GM12891 (cell line): ENCODE results near the gene TRPM3.

Experiments used
- DNase-seq: peaks from one replicate; pipeline ENCODE4 v3.0.0; 2011; ENCODE audit warnings: low spot score; ENCODE audit not compliant: insufficient read length
- FAIRE-seq: peaks from 2 replicates; lab custom pipeline; 2011; peaks lifted over from hg19 to GRCh38; lab: Jason Lieb, UNC
- PAX5 ChIP-seq: IDR thresholded peaks from 2 replicates; pipeline ENCODE4 v1.6.1; 2011; ENCODE audit warnings: low read length, moderate library complexity, mild to moderate bottlenecking; ENCODE audit not compliant: insufficient read depth, severe bottlenecking
- POLR2A ChIP-seq: IDR thresholded peaks from 2 replicates; pipeline ENCODE4 v1.6.1; 2011; ENCODE audit warnings: low read depth, low read length, control low read depth
- POLR2AphosphoS5 ChIP-seq: IDR thresholded peaks from 2 replicates; pipeline ENCODE4 v1.6.1; 2011; ENCODE audit warnings: low read depth, low read length, control low read depth
- POU2F2 ChIP-seq: IDR thresholded peaks from 2 replicates; pipeline ENCODE4 v1.6.1; 2011; ENCODE audit warnings: low read depth, mild to moderate bottlenecking, control low read depth, low read length, moderate library complexity
- SPI1 ChIP-seq: IDR thresholded peaks from 2 replicates; pipeline ENCODE4 v1.6.1; 2011; ENCODE audit warnings: low read depth, low read length, control low read depth
- TAF1 ChIP-seq: IDR thresholded peaks from 2 replicates; pipeline ENCODE4 v1.6.1; 2011; ENCODE audit warnings: low read depth, low read length, control low read depth

TRPM3 gene

GRCh38 chr9:71130521-71130920, 9.1 kb upstream of the TRPM3 start:
- no peak for FAIRE-seq
- no peak for TF ChIP-seq TAF1
- no peak for TF ChIP-seq SPI1
- TF ChIP-seq POLR2A: no peak
- TF ChIP-seq POU2F2: no peak
- TF ChIP-seq PAX5: no peak
- TF ChIP-seq POLR2AphosphoS5: no peak
- DNase-seq: no peak

DNA sequence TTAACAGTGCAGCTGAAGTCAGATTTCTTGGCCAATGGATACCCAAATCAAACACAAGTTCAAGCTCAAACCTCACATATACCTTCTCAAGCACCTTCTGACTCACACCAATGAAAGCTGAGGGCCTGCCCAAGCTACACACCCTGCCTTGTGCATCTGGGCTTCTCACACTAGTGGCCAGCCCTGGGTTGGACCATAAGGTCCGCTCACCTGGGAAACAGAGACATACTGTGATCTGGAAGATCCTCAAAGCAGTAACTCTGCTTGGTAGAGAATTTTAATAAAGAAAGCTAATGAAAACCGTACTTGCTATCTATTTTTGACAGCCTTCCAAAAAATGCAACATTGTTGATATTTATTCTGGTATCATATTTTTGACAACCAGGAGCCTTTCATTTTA, 7.4 kb upstream of the TRPM3 start:
- FAIRE-seq (no peak), DNase-seq (no peak)
- TF ChIP-seq TAF1 (no peak), POLR2AphosphoS5 (no peak), POU2F2 (no peak), SPI1 (no peak)

DNA sequence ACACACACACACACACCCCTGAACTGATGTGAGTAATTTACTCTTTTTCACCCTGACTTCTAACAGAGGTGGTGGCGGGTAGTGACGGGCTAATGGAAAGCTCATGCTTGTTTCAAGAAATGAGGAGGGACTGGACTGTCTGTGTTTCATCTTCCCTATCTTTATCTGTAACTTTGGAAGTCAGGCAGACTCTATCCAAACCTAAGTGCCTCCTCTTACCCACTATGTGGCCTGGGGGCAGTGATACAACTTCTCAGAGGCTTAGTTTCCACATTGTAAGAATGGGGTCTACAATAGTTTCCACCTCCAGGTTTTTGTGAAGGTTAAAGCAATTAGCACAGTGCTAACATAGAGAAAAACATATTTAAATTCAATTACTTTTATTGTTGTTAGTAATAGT, 5.9 kb upstream of the TRPM3 start:
- no peak for FAIRE-seq
- TF ChIP-seq SPI1: no peak
- no peak for TF ChIP-seq POLR2A
- no peak for TF ChIP-seq POLR2AphosphoS5
- TF ChIP-seq POU2F2: no peak
- TF ChIP-seq TAF1: no peak
- no peak for TF ChIP-seq PAX5
- no peak for DNase-seq

- FAIRE-seq: no peak
- TF ChIP-seq POLR2A: no peak
- TF ChIP-seq POU2F2: no peak
- no peak for TF ChIP-seq SPI1
- TF ChIP-seq TAF1: no peak
- no peak for TF ChIP-seq PAX5
- no peak for TF ChIP-seq POLR2AphosphoS5
These were observed 1.0 kb upstream of the TRPM3 start for GRCh38 chr9:71122421-71122820.

GRCh38 chr9:71122022-71122275, 528 bp upstream of the TRPM3 start:
- TF ChIP-seq TAF1 (no peak), SPI1 (no peak), POLR2AphosphoS5 (no peak), POLR2A (no peak)
- DNase-seq (no peak), FAIRE-seq (no peak)

More at GRCh38 chr9:71122421-71122820, 1.0 kb upstream of the TRPM3 start:
- DNase-seq: no peak

GRCh38 chr9:71120501-71121247, 747 bp downstream of the TRPM3 start:
- DNase-seq: no peak
- TF ChIP-seq PAX5 (no peak), SPI1 (no peak), POLR2A (no peak), POLR2AphosphoS5 (no peak), TAF1 (no peak)
- no peak for FAIRE-seq

- FAIRE-seq (no peak), DNase-seq (no peak)
- no peak for TF ChIP-seq POU2F2
- TF ChIP-seq POLR2AphosphoS5: no peak
- TF ChIP-seq SPI1: no peak
- TF ChIP-seq TAF1: no peak
- TF ChIP-seq PAX5: no peak
These were observed 1.7 kb downstream of the TRPM3 start for GRCh38 chr9:71119746-71120145.

DNA sequence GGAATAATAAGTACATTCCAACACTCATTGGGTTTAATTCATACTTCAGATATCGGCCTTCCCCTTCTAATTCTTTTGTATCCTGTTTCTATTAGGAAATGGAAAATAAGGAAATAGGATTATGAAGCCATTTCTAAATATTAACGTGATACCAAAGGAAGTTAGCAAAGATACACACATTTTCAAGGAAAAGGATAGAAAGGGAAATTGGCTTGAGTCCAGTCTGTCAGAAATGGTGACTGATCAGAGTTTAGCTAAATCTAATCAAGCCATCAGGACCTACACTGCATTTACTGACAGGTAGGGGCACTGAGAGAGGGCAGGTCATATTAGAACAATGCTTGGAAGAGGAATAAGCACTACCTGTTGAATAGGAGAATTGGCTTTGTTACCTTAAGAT, 3.1 kb downstream of the TRPM3 start:
- TF ChIP-seq PAX5 (no peak), SPI1 (no peak), POLR2AphosphoS5 (no peak), POU2F2 (no peak), TAF1 (no peak), POLR2A (no peak)
- FAIRE-seq: no peak
- no peak for DNase-seq

GRCh38 chr9:71115448-71115975, 5.9 kb downstream of the TRPM3 start:
- FAIRE-seq: no peak
- DNase-seq: no peak
- TF ChIP-seq TAF1: no peak
- no peak for TF ChIP-seq POLR2A
- TF ChIP-seq PAX5: no peak
- no peak for TF ChIP-seq POU2F2
- no peak for TF ChIP-seq SPI1
- TF ChIP-seq POLR2AphosphoS5: no peak

DNA sequence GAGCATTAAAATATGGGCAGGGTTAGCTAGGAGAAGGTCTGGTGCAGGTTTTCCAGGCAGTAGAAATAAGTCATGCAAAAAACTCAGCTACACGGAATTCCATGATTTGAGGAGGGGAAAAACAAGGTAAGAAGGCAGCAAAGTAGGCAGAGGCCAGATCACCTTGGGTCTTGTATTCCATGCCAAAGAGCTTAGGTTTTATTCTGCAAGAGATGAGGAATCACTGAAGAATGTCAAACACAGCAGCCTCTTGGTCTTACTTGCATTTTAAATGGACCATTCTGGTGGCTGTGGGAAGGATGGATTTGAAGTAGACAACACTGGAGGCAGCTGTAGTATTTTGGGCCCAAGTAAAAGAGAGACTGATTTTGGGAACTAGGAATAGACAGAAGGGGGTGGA, 8.6 kb downstream of the TRPM3 start:
- DNase-seq: no peak
- FAIRE-seq: no peak
- no peak for TF ChIP-seq PAX5
- TF ChIP-seq POU2F2: no peak
- TF ChIP-seq POLR2AphosphoS5: no peak
- no peak for TF ChIP-seq POLR2A
- no peak for TF ChIP-seq SPI1
- no peak for TF ChIP-seq TAF1
